GM10266 (cell line): ENCODE data around the gene MEIS3.

Source experiments
- DNase-seq: peaks from one replicate; pipeline ENCODE4 v3.0.0; 2012; ENCODE audit errors: extremely low spot score
- CTCF ChIP-seq: IDR thresholded peaks from 2 replicates; pipeline ENCODE4 v1.5.1; 2012; ENCODE audit warnings: mild to moderate bottlenecking, low read depth; ENCODE audit not compliant: control insufficient read depth, insufficient read depth; ENCODE audit errors: missing control alignments

Gene MEIS3

GRCh38 chr19:47419789-47420188 lies 462 bp upstream of the MEIS3 start:
- DNase-seq: no peak
- no peak for TF ChIP-seq CTCF

DNA sequence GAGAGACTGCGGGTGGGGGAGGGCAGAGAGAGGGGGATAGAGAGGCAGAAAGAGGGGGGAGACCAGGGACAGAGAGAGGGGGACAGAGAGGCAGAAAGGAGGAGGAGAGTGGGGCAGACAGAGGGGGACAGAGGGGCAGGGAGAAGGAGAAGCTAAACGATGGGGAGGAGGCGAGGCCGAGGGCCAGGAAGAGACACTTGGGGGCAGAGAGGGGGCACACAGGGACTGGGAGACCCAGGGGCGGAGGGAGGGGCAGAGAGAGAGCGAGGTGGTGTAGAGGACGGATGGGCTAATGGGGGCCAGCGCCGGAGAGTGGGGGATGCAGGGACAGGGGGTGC lies 666 bp downstream of the MEIS3 start:
- TF ChIP-seq CTCF: no peak
- no peak for DNase-seq

DNA sequence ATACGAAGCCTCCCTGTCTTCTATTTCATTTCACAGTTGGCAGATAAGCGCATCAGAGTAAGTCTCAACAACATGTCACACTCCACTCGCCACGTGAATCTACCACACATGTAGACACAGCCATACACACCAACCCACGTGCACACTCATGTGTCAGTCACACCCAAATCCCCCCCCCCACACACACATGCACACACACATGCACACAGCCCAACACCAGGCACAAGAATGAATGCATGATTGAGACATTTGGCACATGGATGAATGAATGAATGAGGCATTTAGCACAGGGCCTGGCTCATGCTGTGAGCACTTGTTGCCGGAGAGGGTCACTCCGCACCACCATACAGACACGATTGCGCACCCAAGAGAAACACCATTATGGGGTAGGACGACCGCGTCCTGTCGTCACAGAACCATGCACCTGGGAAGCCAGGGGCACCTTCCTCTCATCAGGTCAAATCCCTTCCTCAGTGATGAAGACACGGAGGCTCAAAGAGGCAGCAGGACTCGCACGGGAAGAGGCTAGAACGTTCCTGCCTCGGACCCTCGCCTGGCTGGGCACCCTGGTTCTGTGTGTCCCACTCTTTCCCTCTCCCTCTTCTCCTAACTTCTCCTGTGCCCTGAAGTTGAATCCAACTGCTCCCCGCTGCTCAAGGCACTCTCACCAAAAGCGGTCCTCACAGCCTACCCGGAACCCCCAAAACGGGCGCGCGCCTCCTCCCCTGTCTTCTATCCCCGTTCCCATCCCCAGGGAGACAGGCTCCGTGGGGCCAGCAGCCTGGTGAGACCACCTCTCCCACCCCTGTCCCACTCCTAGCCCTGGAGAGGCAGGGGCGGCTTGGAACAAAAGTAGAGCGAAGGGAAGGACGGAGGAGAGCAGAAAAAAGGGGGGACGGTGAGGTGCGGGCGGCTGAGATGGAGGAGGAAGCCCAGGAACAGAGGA lies 1.3 kb downstream of the MEIS3 start:
- no peak for TF ChIP-seq CTCF
- DNase-seq: no peak

DNA sequence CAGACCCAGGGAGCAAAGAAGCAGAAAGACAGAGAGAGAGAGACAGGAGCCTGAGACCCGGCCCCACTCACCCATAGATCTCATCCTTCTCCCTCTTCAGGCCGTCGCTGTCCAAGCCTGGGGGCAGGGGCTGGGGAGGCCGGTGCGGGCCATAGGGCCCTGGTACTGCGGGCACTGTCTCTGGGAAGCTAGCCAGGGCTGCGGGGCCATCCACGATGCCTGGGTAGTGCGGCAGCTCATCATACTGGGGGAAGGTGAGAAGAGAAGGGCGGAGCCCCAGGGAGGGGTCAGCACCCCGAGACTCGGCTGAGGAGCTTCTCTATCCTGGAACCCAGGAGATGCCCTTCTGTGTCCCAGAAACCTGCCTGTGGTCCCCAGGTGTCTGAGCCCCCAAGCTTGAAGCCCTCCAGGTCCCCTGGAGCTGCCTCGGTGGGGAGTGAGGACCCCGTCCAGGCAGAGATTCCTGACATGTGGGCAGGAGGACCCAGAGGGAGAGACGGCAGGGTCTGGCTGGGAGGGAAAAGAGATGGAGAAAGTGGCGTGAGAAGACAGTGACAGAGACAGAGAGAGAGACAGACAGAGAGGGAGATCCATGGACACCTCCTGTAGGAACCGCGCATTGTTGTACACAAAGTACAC lies 2.1 kb downstream of the MEIS3 start:
- no peak for TF ChIP-seq CTCF
- DNase-seq: no peak

DNA sequence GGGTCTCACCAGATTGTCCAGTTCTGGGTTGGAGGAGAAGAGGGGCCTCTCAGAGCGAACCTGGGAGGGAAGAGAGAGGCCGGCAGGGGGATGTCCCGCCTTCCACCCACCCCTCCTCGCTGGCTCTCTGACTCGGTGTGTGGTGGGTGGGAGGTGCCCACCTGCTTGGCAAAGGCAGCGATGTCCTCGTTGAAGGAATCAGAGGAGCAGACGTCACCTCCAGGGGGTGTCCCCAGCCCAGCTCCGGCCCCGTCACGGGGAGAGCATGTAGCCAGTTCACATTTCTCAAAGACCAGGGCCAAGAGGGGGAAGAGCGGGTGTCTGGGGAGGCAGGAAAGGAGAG lies 2.7 kb downstream of the MEIS3 start:
- no peak for DNase-seq
- no peak for TF ChIP-seq CTCF

DNA sequence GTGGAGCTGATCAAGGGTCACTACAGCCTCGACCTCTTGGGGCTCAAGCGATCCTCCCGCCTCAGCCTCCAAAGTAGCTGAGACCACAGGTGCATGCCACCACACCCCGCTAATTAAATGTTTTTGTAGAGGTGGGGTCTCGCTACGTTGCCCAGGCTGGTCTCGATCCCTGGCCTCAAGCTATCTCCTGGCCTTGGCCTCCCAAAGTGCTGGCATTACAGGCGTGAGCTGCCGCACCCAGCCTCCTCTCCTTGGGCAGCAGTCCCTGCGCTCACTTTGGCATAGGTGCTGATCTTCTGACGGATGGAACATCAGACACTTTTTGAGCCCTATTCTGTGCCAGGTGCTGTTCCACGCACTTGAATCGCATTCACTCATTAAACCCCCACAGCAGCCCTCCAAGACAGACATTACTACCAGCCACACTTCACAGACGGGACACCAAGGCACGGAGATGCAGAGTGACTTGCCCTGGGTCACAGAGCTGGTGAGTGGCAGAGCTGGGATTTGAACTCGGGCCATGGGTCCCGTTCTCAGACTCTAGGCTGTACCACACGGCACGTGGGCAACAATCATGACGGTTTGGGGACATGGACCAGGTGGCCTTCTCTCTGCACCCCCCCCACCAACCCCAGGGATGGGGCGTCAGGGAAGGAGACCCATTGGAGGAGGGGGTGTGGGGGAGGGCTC lies 3.2 kb downstream of the MEIS3 start:
- DNase-seq: no peak
- no peak for TF ChIP-seq CTCF
